OCI-LY3 (cell line): Measurements from ENCODE around the gene ASB13.
"Not testable (repeated sequence)": the region's sequence is repeated elsewhere in the genome, so short reads cannot be mapped to it uniquely, and the experiment has no call there.

ENCODE experiments used
- EZH2phosphoT487 ChIP-seq: fragments of 200-600 bp; shearing (Covaris generic); IDR thresholded peaks from 2 replicates; pipeline ENCODE4 v1.6.1; 2018; ENCODE audit warnings: antibody characterized with exemption, mixed run types, low read depth
- TF ChIP-seq, protein P1 (sequence below): fragments of 200-600, 300-600 bp; sonication (generic); IDR thresholded peaks from 2 replicates; pipeline ENCODE4 v1.5.1; 2014; ENCODE audit warnings: antibody characterized with exemption, low read length, low read depth

- TF ChIP-seq, protein P1, sequence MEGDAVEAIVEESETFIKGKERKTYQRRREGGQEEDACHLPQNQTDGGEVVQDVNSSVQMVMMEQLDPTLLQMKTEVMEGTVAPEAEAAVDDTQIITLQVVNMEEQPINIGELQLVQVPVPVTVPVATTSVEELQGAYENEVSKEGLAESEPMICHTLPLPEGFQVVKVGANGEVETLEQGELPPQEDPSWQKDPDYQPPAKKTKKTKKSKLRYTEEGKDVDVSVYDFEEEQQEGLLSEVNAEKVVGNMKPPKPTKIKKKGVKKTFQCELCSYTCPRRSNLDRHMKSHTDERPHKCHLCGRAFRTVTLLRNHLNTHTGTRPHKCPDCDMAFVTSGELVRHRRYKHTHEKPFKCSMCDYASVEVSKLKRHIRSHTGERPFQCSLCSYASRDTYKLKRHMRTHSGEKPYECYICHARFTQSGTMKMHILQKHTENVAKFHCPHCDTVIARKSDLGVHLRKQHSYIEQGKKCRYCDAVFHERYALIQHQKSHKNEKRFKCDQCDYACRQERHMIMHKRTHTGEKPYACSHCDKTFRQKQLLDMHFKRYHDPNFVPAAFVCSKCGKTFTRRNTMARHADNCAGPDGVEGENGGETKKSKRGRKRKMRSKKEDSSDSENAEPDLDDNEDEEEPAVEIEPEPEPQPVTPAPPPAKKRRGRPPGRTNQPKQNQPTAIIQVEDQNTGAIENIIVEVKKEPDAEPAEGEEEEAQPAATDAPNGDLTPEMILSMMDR: not testable (repeated sequence)
- TF ChIP-seq EZH2phosphoT487: not testable (repeated sequence)
These were observed 45.0 kb downstream of the ASB13 start for GRCh38 chr10:5621371-5621770.
